Activated T-helper 1 cell treated with anti-CD3 and anti-CD28 coated beads, Interleukin-12 subunit alpha, Interleukin-12 subunit beta, Interleukin-2, Interleukin-4 antibody, amounts not matched to agents 30 ng/mL and 10 ng/mL and 1 ng/mL, durations not matched to agents 14 hours and 24 hours and 36 hours (primary cell): ENCODE data around the gene DPP6. TPM values are rescaled to one million over a fixed set of nuclear protein-coding genes. Genes with fewer than 3 reads are reported as not detected.

ENCODE experiments used
- DNase-seq: peaks from one replicate; pipeline ENCODE4 v3.0.0; 2021; ENCODE audit warnings: low spot score
- H3K27ac Mint-ChIP-seq: one replicate; pipeline ENCODE4 v1.8.0; 2021; ENCODE audit warnings: mild to moderate bottlenecking, mixed read lengths
- H3K27me3 Mint-ChIP-seq: one replicate; pipeline ENCODE4 v1.8.0; 2022; ENCODE audit warnings: mild to moderate bottlenecking, moderate library complexity, mixed read lengths; ENCODE audit not compliant: insufficient read depth
- H3K36me3 Mint-ChIP-seq: one replicate; pipeline ENCODE4 v1.8.0; 2021; ENCODE audit warnings: low read depth, mixed read lengths
- H3K4me1 Mint-ChIP-seq: one replicate; pipeline ENCODE4 v1.8.0; 2021; ENCODE audit warnings: low read depth, mixed read lengths
- H3K4me3 Mint-ChIP-seq: one replicate; pipeline ENCODE4 v1.8.0; 2021; ENCODE audit warnings: mild to moderate bottlenecking, moderate library complexity, mixed read lengths
- H3K9me3 Mint-ChIP-seq: one replicate; pipeline ENCODE4 v1.8.0; 2021; ENCODE audit warnings: mixed read lengths
- intact Hi-C: fragments of 100-400 bp; cut with micrococcal nuclease; formaldehyde crosslinking; loops from one replicate; pipeline ENCODE4 v1.15.1; 2024
- total RNA-seq: library from RNA; stranded (reverse); gene quantifications from 2 replicates; pipeline ENCODE4 v1.2.3, GENCODE V29; 2022

DPP6 gene
- total RNA-seq, 1 donor from 2014 or later = not detected

DNA sequence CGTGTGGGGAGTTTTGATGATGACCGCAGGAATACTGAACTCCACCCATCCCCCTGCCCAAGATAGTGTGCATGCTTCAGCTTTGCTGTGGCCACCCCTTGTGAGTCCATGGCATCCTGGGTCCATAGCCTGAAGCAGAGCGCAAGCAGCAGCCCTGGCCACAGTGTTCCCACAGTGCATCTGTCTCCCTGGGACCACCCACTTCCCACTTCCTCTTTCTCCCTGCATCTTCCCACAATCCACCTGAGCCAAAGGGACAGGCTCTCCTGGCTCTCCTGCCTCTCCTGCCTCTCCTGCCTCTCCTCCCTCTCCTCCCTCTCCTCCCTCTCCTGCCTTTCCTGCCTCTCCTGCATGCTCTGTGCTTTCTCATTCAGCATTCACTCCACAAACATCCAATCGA lies 800.0 kb downstream of the DPP6 start:
- no peaks in the 10 kb centered on the region for H3K27me3 Mint-ChIP-seq
- no peak overlapping the region for H3K27ac Mint-ChIP-seq
- no peaks in the 10 kb centered on the region for H3K4me1 Mint-ChIP-seq
- no peak for DNase-seq
- H3K4me3 Mint-ChIP-seq = no peak overlapping the region
- intact Hi-C loops = no loop called here
- H3K36me3 Mint-ChIP-seq = no peaks in the 10 kb centered on the region
- no peaks in the 10 kb centered on the region for H3K9me3 Mint-ChIP-seq

DNA sequence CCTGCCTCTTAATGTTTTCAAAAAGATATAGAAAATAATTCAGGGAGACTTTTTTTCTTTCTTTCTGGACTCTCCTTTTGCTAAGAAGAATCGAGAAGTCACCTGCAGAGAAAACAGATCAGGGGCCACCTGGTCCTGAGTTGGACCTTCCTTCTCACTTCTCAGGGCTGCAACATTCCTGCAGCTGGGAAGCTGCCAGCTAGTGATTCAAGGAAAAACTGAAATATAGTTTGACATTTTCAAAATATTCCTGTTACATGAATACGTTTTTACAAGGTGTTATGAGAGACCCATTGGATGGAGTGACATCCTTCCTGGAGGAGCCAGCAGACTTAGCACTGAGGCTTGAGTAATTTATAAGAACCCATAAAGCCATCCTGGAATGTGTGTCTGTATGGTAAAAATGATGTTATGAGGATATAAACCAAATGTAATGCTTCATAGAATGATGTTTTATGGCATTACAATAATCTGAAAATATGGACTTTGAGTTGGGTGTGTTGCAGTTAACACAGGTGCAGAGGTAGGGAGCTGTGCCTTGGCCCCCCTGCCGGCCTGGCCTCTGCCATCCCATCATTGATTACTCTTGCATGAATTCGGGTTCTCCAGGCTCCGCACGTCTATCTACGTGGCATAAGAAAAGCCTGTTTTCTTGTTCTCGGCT lies 801.0 kb downstream of the DPP6 start:
- intact Hi-C loops = no loop called here
- no peaks in the 10 kb centered on the region for H3K4me1 Mint-ChIP-seq
- H3K27ac Mint-ChIP-seq = no peak overlapping the region
- H3K9me3 Mint-ChIP-seq = no peaks in the 10 kb centered on the region
- DNase-seq = no peak
- H3K4me3 Mint-ChIP-seq = no peak overlapping the region
- no peaks in the 10 kb centered on the region for H3K36me3 Mint-ChIP-seq
- no peaks in the 10 kb centered on the region for H3K27me3 Mint-ChIP-seq

DNA sequence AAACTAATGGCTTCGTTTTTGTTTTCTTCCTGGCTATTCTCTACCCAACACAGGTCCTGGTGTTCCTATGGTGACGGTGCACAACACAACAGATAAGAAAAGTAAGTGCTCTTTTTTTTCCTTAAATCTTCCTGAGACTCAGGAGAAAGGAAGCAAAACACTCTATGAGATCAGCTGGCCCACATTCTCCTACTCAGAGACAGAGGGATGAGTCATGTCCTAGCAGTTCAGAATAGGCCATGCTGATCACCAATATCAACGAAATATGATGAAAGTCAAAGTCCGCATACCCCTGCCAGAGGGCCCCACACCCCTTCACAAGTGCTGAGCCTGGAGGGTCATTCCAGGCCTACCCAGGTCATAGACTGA lies 801.5 kb downstream of the DPP6 start:
- H3K36me3 Mint-ChIP-seq = no peaks in the 10 kb centered on the region
- H3K4me1 Mint-ChIP-seq = no peaks in the 10 kb centered on the region
- no peak overlapping the region for H3K4me3 Mint-ChIP-seq
- no peak for DNase-seq
- no peak overlapping the region for H3K27ac Mint-ChIP-seq
- intact Hi-C loops = no loop called here
- H3K27me3 Mint-ChIP-seq = no peaks in the 10 kb centered on the region
- H3K9me3 Mint-ChIP-seq = no peaks in the 10 kb centered on the region

DNA sequence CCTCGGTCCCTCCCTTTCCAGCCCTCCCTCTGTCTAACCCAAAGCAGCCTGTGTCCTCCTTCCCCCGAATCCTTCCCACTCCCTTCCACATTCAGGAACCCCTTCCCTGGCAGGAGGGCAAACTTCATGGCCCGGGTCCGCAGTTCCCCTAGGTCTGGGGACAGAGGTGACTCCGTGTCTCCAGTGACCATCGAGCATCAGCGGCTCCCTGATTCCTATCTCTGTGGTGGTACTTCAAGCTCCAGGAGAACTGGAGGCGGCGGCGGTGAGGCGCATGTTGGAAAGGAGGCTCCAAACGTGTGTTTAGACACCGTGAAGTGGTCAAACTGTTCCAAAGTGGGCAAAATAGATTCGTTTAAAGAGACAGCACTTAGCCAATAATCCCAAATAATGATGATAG lies 802.6 kb downstream of the DPP6 start:
- H3K36me3 Mint-ChIP-seq = no peaks in the 10 kb centered on the region

DNA sequence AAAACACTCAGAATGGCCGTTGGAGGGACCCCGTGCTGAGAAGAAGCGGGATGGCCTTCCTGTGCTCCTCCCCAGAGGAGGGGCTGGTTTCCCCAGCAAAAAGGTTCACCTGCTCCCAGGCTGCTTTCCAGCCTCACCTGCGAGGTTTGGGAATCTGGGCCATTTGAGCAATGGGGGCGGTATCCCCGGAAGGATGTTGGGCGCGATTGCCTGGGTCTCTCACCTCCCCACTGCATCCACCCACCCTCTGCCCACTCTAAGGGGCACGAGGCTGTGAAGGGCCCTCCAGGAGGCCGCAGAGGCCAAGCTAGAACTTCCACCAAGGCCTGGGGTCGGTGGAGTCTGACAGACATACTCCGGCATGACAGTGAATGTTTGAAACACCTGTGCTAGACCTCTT lies 803.2 kb downstream of the DPP6 start:
- Mint-ChIP-seq H3K4me1 (no peaks in the 10 kb centered on the region), H3K36me3 (no peaks in the 10 kb centered on the region), H3K9me3 (no peaks in the 10 kb centered on the region), H3K27ac (no peak overlapping the region), H3K4me3 (no peak overlapping the region), H3K27me3 (no peaks in the 10 kb centered on the region)
- intact Hi-C loops = no loop called here
- no peak for DNase-seq

More for the DNA sequence above, 802.6 kb downstream of the DPP6 start:
- no peak overlapping the region for H3K4me3 Mint-ChIP-seq
- no peak overlapping the region for H3K27ac Mint-ChIP-seq
- no peak for DNase-seq
- H3K9me3 Mint-ChIP-seq = no peaks in the 10 kb centered on the region
- no peaks in the 10 kb centered on the region for H3K4me1 Mint-ChIP-seq
- intact Hi-C loops = no loop called here
- H3K27me3 Mint-ChIP-seq = no peaks in the 10 kb centered on the region

DNA sequence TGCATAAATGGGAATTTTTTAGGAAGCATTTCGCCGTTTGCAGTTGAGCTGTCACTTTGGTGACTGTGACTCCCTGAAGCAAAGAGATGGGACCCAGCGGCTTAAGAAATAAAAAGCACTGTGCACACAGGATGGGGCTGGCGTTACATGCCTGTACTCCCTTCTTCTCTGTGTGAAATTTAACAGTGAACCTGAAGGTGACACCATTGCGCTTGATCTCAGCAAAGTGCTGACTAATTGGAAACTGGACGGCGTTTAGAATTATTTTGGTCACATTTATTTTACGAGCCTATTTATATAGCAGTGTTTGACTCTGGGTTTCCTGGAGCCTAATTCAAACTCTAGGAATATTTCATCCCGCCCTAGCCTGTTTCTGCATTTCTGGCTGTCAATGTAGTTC lies 804.5 kb downstream of the DPP6 start:
- intact Hi-C loops = no loop called here
- H3K36me3 Mint-ChIP-seq = no peaks in the 10 kb centered on the region
- H3K27ac Mint-ChIP-seq = no peak overlapping the region
- no peaks in the 10 kb centered on the region for H3K9me3 Mint-ChIP-seq
- H3K27me3 Mint-ChIP-seq = no peaks in the 10 kb centered on the region
- no peak for DNase-seq
- no peaks in the 10 kb centered on the region for H3K4me1 Mint-ChIP-seq
- H3K4me3 Mint-ChIP-seq = no peak overlapping the region

DNA sequence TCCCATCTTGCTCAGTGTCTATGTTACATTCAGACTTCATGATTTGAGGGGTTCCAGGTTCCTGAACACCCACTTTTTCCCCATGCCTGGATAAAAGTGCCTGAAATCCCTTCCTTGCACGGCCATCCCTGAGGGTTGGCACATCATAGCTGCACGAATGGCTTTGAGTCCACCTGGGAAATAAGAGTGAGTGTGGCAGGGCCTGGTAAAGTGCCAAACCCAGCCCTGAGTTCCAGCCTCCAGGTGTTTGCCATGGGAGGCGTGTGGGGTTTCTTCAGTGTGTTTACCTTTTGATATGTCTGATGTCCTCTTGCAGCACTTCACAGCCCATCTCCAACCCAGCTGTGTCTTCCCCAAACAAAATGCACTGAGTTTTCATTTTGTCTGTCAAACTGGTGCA lies 805.0 kb downstream of the DPP6 start:
- Mint-ChIP-seq H3K4me1 (no peaks in the 10 kb centered on the region), H3K36me3 (no peaks in the 10 kb centered on the region), H3K27ac (no peak overlapping the region), H3K9me3 (no peaks in the 10 kb centered on the region), H3K4me3 (no peak overlapping the region), H3K27me3 (no peaks in the 10 kb centered on the region)
- DNase-seq = no peak
- intact Hi-C loops = no loop called here

DNA sequence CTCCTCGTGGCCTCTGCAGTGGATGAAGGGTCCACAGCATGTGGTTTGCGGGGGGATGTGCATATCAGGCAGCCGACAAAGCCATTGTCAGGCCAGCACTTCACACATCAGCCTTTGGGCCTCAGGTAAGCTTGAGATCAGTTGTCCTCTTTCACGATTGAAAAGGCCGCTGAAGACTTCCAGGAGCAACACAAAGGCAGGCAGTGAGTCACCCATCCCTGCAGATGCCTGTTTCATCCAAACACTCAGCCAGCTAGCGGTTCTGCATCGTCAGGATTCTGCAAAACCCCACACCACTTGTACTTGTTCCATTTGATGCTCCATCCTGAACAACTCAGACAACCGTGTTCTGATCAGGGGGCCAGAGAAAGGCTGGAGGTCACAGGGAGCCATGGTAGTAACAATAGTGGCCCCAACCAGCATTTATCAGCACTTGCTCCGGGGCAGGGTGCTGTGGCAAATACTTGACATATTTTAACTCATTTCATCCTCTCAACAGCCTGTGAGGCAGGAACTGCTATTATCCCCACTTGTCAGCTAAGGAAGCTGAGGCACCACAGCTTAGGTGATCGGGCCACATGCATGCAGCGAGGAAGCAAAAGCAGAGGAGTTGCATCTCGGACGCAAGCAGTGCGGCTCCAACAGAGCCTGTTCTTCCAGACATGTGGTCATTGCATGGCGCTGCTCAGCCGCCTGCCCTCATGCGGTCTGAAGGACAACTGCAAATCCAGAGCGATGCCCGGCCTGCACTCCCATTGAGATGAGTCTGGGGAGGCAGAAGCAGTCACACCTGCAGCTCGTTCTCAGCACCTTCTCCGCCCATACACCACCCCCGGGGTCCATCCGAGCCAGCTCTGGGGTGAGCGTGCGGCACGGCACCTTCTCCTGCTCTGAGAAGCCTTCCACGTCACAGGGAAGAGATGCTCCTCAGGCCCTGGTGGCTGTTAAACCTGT lies 805.8 kb downstream of the DPP6 start:
- intact Hi-C loops = no loop called here
- no peak overlapping the region for H3K27ac Mint-ChIP-seq
- no peaks in the 10 kb centered on the region for H3K27me3 Mint-ChIP-seq
- no peaks in the 10 kb centered on the region for H3K4me1 Mint-ChIP-seq
- DNase-seq = no peak
- no peak overlapping the region for H3K4me3 Mint-ChIP-seq
- H3K36me3 Mint-ChIP-seq = no peaks in the 10 kb centered on the region
- no peaks in the 10 kb centered on the region for H3K9me3 Mint-ChIP-seq

DNA sequence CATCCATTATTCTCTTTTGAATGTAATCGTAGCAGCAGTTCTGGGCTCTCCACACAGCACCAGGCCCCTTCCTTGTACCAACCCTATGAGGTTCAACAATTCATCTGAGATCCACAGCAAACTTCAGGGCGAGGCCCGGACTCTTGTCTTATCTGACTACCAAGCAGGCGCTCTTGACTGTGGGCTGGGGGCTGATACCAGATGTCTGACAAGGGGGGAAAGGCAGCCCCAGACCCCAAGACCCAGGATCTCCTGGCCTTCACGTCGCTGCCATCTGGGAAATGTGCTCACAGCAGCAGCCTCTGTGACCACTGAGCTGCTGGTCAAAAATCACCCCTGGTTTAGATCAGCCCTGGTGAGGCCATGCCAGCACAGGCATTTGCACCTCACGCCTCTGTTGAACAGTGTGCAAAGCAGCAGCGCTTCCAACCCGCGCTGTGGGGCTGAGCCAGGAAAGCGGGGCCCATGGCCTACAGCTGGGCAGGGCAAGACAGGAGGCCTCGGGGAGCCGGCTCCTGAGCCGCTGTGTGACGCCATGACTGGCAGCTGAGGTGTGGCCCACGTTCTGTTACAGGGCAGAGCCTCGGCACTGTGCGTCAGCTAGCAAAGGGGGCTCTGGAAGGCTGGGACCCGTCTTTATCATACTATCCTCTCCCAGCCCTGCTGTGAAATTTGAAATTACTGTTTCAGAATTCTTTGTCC lies 806.8 kb downstream of the DPP6 start:
- Mint-ChIP-seq H3K27me3 (no peaks in the 10 kb centered on the region), H3K27ac (no peak overlapping the region), H3K4me3 (no peak overlapping the region), H3K9me3 (no peaks in the 10 kb centered on the region), H3K36me3 (no peaks in the 10 kb centered on the region), H3K4me1 (no peaks in the 10 kb centered on the region)
- intact Hi-C loops = no loop called here
- no peak for DNase-seq

DNA sequence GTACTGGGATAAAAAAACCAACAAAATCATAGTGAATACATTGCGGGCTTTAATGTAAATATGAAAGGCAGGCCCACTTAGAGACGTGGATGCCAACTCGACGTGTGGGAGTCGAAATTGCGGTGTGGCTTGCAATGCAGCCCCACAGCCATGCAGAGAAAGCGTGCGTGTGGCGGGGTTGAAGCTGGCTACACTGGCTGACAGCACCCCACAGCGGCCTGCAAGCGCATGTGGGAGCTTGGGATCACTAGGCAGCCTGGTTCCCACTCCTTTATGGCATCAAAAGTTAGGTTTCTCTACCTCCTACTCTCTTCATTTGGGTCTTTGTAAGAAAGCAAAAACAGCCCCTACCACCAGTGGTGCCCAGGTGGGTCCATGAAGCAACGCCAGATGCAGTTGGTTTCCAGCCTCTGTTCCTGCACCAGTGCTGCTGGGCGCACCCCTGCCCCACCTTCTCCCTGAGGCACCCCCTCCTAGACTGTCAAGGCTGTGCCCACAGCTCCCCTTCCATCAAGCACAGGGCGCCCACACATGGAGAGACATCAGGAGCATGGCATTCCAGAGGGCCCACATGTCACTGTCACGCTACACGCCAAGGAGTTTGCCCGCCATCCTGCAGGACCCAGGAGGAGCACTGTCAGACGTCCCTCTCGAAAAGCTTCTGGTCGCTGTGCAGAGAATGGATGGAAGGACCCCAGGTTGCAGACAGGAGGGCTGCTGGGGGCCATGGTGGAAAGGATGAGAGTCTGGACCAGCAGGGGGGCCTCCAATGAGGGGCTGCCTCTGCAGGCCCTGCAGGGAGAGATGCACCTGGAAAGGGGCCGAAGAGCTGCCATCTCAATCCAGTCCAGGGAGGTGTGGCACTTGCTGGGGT lies 807.8 kb downstream of the DPP6 start:
- Mint-ChIP-seq H3K9me3 (no peaks in the 10 kb centered on the region), H3K36me3 (no peaks in the 10 kb centered on the region), H3K27ac (no peak overlapping the region), H3K4me1 (no peaks in the 10 kb centered on the region), H3K27me3 (no peaks in the 10 kb centered on the region), H3K4me3 (no peak overlapping the region)
- intact Hi-C loops = no loop called here
- no peak for DNase-seq

DNA sequence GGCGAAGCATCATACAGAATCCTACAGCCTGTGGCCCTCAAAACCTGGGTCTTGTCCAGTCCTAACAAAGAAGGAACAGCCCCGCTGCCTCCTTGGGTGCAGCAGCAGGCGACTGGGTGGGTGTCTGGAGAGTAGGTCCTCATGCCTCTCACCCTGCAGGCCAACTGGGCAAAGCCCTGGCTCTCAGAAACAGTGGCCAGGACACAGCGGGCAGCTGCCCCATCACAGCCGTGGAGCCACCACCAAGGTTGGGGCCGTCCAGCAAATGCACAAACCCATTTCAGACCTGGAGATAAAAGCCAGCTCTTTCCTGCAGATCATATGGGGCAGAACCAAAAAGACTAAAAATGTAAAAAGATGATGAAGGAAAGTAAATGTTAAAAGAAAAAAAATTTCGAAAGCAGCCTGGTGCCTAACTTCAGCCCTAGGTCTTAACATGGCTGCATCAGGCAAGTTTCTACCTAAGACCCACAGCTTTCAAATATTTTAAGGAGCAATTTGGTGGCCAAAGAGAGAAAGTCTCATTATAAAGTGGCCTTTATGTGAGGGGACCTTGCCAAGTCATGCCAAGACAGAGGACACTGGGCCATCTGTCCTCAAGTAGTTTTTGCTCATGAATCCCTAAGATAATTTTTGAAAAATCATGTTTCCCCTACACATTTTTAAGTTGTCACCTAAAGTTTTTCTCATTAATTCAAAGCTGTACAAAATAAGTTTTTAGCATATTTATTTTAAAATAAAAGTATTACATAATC lies 808.6 kb downstream of the DPP6 start:
- Mint-ChIP-seq H3K27me3 (no peaks in the 10 kb centered on the region), H3K36me3 (no peaks in the 10 kb centered on the region), H3K27ac (no peak overlapping the region), H3K9me3 (no peaks in the 10 kb centered on the region), H3K4me3 (no peak overlapping the region), H3K4me1 (no peaks in the 10 kb centered on the region)
- DNase-seq = no peak
- intact Hi-C loops = no loop called here

DNA sequence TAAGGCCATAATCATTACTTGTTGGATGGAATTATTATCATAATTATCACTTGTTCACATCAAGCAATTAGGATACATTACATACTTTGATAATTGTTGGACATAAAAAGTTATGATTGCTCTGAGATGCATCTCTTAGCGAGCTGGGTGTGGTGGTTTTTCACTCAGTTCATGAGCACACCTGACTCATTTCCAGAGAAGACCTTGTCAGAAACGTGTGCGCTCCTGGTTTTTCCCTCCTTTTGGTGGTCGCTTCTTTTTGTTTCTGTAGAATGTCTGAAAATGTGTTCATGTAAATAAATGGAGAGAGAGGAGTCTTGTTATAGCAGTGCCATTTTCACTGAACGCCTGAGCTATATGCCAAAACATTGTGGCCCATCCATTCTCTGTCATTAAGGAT lies 809.4 kb downstream of the DPP6 start:
- no peak overlapping the region for H3K27ac Mint-ChIP-seq
- intact Hi-C loops = no loop called here
- no peak overlapping the region for H3K4me3 Mint-ChIP-seq
- no peaks in the 10 kb centered on the region for H3K36me3 Mint-ChIP-seq
- H3K27me3 Mint-ChIP-seq = no peaks in the 10 kb centered on the region
- no peak for DNase-seq
- H3K9me3 Mint-ChIP-seq = no peaks in the 10 kb centered on the region
- H3K4me1 Mint-ChIP-seq = no peaks in the 10 kb centered on the region
